HCT116 (cell line): ENCODE results near the gene SEMA3C. TPM values are rescaled to one million over a fixed set of nuclear protein-coding genes. Genes with fewer than 3 reads are reported as not detected.

Source experiments
- ATAC-seq: fragments of 200-7000 bp; cut with Tn5 transposase; 2 replicates; pipeline ENCODE4 v1.9.1; 2020; ENCODE audit warnings: mild to moderate bottlenecking, moderate library complexity
- BruUV-seq: library from RNA; stranded (reverse); fragments of 400-500 nt; replicated peaks from 2 replicates; lab custom pipeline; 2021; lab: Mats Ljungman, UMichigan
- CTCF ChIA-PET: fragments of 300-600 bp; sonication (Branson Sonifier 250); formaldehyde crosslinking; loops from one replicate; lab custom pipeline; 2021; ENCODE audit warnings: antibody characterized with exemption; lab: Charles Lee
- POLR2A ChIA-PET: fragments of 300-600, 350-600 bp; sonication (Branson Sonifier 250); formaldehyde crosslinking; loops from one replicate; lab custom pipeline; 2021; ENCODE audit warnings: antibody characterized with exemption; lab: Charles Lee
- RAD21 ChIA-PET, 2 experiments: fragments of 300-600 bp; sonication (Branson Sonifier 250); formaldehyde crosslinking; loops; one replicate each; lab custom pipeline; 2023; ENCODE audit warnings: low total read pairs in 2 of 2; ENCODE audit not compliant: uncharacterized antibody in 2 of 2, unreplicated experiment in 2 of 2, low non-redundant PET in 1 of 2; lab: Charles Lee
- DNase-seq: peaks from one replicate; pipeline ENCODE4 v3.0.0-alpha.2; 2010; ENCODE audit warnings: low read depth, low spot score
- H2AFZ ChIP-seq: fragments of 200-600 bp; shearing (Covaris generic), sonication (generic); 2 replicates; pipeline ENCODE4 v1.6.1; 2017; ENCODE audit warnings: low read depth, mixed run types, mixed read lengths, antibody characterized with exemption, low read length; ENCODE audit not compliant: poor library complexity, severe bottlenecking
- H3K27ac ChIP-seq: 2 replicates; pipeline ENCODE4 v1.5.1; 2012; ENCODE audit warnings: low read depth, low read length
- H3K27me3 ChIP-seq: fragments of 200-600 bp; sonication (generic); 2 replicates; pipeline ENCODE4 v1.6.1; 2016; ENCODE audit warnings: mixed run types, low read length, mixed read lengths; ENCODE audit not compliant: insufficient read depth
- H3K36me3 ChIP-seq, 2 experiments: fragments of 200-500 bp in 1 of 2; fragments of 200-600 bp in 1 of 2; sonication (Bioruptor generic) in 1 of 2; sonication (generic) in 1 of 2; 2 replicates each; pipeline versions ENCODE4 v1.5.1 to v1.6.1; 2014 to 2016; ENCODE audit warnings: low read length in 2 of 2, inconsistent platforms in 1 of 2, mixed read lengths in 1 of 2, mixed run types in 1 of 2; ENCODE audit not compliant: insufficient read depth in 2 of 2, control insufficient read depth in 1 of 2
- H3K4me1 ChIP-seq, 2 experiments: fragments of 200-600 bp in 1 of 2; sonication (generic) in 1 of 2; 2 replicates each; pipeline versions ENCODE4 v1.5.1 to v1.6.1; 2012 to 2017; ENCODE audit warnings: low read length in 2 of 2, inconsistent platforms in 1 of 2, mild to moderate bottlenecking in 1 of 2, mixed read lengths in 1 of 2, mixed run types in 1 of 2, moderate library complexity in 1 of 2; ENCODE audit not compliant: insufficient read depth in 2 of 2, control insufficient read depth in 1 of 2
- H3K4me2 ChIP-seq: fragments of 200-600 bp; sonication (generic); 2 replicates; pipeline ENCODE4 v1.6.1; 2017; ENCODE audit warnings: mixed run types, low read length, mixed read lengths
- H3K4me3 ChIP-seq, 2 experiments: fragments of 200-600 bp in 1 of 2; sonication (generic) in 1 of 2; replicated peaks in 1 of 2; 2 replicates each; pipeline ENCODE4 v1.5.1; 2011 to 2016; ENCODE audit warnings: low read length in 2 of 2, control low read depth in 1 of 2, low read depth in 1 of 2, mild to moderate bottlenecking in 1 of 2, mixed read lengths in 1 of 2, mixed run types in 1 of 2
- H3K79me2 ChIP-seq: fragments of 200-600 bp; sonication (generic); 2 replicates; pipeline ENCODE4 v1.6.1; 2017; ENCODE audit warnings: mild to moderate bottlenecking, mixed run types, low read length, moderate library complexity, mixed read lengths; ENCODE audit not compliant: insufficient read depth
- H3K9ac ChIP-seq: fragments of 200-600 bp; sonication (generic); 2 replicates; pipeline ENCODE4 v1.6.1; 2016; ENCODE audit warnings: low read length, mixed read lengths
- H3K9me2 ChIP-seq: fragments of 200-600 bp; sonication (generic), shearing (Covaris generic); 2 replicates; pipeline ENCODE4 v1.6.1; 2017; ENCODE audit warnings: mixed run types, mild to moderate bottlenecking, moderate library complexity; ENCODE audit not compliant: insufficient read depth
- H3K9me3 ChIP-seq, 2 experiments: fragments of 200-500 bp in 1 of 2; fragments of 200-600 bp in 1 of 2; sonication (Bioruptor generic) in 1 of 2; sonication (generic) in 1 of 2; 2 replicates each; pipeline ENCODE4 v1.6.1; 2014 to 2017; ENCODE audit warnings: low read length in 2 of 2, mixed read lengths in 2 of 2, inconsistent platforms in 1 of 2, low read depth in 1 of 2, mild to moderate bottlenecking in 1 of 2, mixed run types in 1 of 2, moderate library complexity in 1 of 2; ENCODE audit not compliant: control insufficient read depth in 1 of 2, insufficient read depth in 1 of 2
- H4K20me1 ChIP-seq: fragments of 200-600 bp; sonication (generic), shearing (Covaris generic); 2 replicates; pipeline ENCODE4 v1.6.1; 2017; ENCODE audit warnings: mixed run types, mild to moderate bottlenecking, moderate library complexity; ENCODE audit not compliant: insufficient read depth
- CBX3 ChIP-seq: IDR thresholded peaks from 2 replicates; pipeline ENCODE4 v1.6.1; 2012; ENCODE audit warnings: low read depth
- CEBPB ChIP-seq: IDR thresholded peaks from 2 replicates; pipeline ENCODE4 v1.6.1; 2012; ENCODE audit warnings: low read depth
- EGR1 ChIP-seq: IDR thresholded peaks from 2 replicates; pipeline ENCODE4 v1.6.1; 2012; ENCODE audit warnings: low read depth
- ELF1 ChIP-seq: IDR thresholded peaks from 2 replicates; pipeline ENCODE4 v1.6.1; 2012; ENCODE audit warnings: low read depth, borderline replicate concordance
- EZH2 ChIP-seq: fragments of 200-600 bp; sonication (generic); IDR thresholded peaks from 2 replicates; pipeline ENCODE4 v1.6.1; 2017; ENCODE audit warnings: antibody characterized with exemption, mixed run types
- EZH2phosphoT487 ChIP-seq: fragments of 200-600 bp; IDR thresholded peaks from 2 replicates; pipeline ENCODE4 v1.6.1; 2018; ENCODE audit warnings: antibody characterized with exemption, borderline replicate concordance
- JUND ChIP-seq: IDR thresholded peaks from 2 replicates; pipeline ENCODE4 v1.6.1; 2012
- POLR2A ChIP-seq: IDR thresholded peaks from 2 replicates; pipeline ENCODE4 v1.7.0; 2011; ENCODE audit warnings: borderline replicate concordance; ENCODE audit not compliant: insufficient read depth, insufficient read length; ENCODE audit errors: extremely low read depth
- POLR2AphosphoS5 ChIP-seq: IDR thresholded peaks from 2 replicates; pipeline ENCODE4 v1.6.1; 2011; ENCODE audit warnings: mild to moderate bottlenecking, low read depth, low read length, moderate library complexity
- RAD21 ChIP-seq: IDR thresholded peaks from 2 replicates; pipeline ENCODE4 v1.6.1; 2012; ENCODE audit warnings: low read depth, mild to moderate bottlenecking
- SIN3A ChIP-seq: IDR thresholded peaks from 2 replicates; pipeline ENCODE4 v1.6.1; 2012; ENCODE audit warnings: low read depth
- SP1 ChIP-seq: IDR thresholded peaks from 2 replicates; pipeline ENCODE4 v1.6.1; 2012; ENCODE audit warnings: low read depth
- SRF ChIP-seq: IDR thresholded peaks from 2 replicates; pipeline ENCODE4 v1.6.1; 2012; ENCODE audit warnings: low read depth
- TCF7L2 ChIP-seq: IDR thresholded peaks from 2 replicates; pipeline ENCODE4 v1.7.0; 2011; ENCODE audit warnings: borderline replicate concordance, inconsistent platforms; ENCODE audit not compliant: insufficient read depth, insufficient read length; ENCODE audit errors: extremely low read depth
- YY1 ChIP-seq: IDR thresholded peaks from 2 replicates; pipeline ENCODE4 v1.6.1; 2011; ENCODE audit warnings: low read length, low read depth, moderate library complexity, mild to moderate bottlenecking; ENCODE audit not compliant: insufficient replicate concordance; ENCODE audit errors: extremely low read depth
- ZBTB33 ChIP-seq: IDR thresholded peaks from 2 replicates; pipeline ENCODE4 v1.6.1; 2011; ENCODE audit warnings: mild to moderate bottlenecking, low read length, moderate library complexity; ENCODE audit not compliant: insufficient replicate concordance; ENCODE audit errors: extremely low read depth
- ZFX ChIP-seq: fragments of 450-650 bp; IDR thresholded peaks from 2 replicates; pipeline ENCODE4 v1.6.1; 2017
- ZNF274 ChIP-seq: fragments of 200-500 bp; sonication (Bioruptor generic); IDR thresholded peaks from 2 replicates; pipeline ENCODE4 v1.6.1; 2014; ENCODE audit warnings: mild to moderate bottlenecking, low read depth, low read length, inconsistent platforms
- intact Hi-C: fragments of 100-400 bp; cut with micrococcal nuclease; formaldehyde crosslinking; loops from 2 replicates; pipeline ENCODE4 v1.10.0; 2022
- total RNA-seq: library from RNA; stranded (reverse); gene quantifications from one replicate; pipeline ENCODE4 v1.2.1, GENCODE V29; 2021; ENCODE audit not compliant: unreplicated experiment
- TF ChIP-seq, protein P1 (sequence below): IDR thresholded peaks from 2 replicates; pipeline ENCODE4 v1.6.1; 2012

The SEMA3C gene
- total RNA-seq, 1 experiment from 2014 or later = 25.3 TPM

DNA sequence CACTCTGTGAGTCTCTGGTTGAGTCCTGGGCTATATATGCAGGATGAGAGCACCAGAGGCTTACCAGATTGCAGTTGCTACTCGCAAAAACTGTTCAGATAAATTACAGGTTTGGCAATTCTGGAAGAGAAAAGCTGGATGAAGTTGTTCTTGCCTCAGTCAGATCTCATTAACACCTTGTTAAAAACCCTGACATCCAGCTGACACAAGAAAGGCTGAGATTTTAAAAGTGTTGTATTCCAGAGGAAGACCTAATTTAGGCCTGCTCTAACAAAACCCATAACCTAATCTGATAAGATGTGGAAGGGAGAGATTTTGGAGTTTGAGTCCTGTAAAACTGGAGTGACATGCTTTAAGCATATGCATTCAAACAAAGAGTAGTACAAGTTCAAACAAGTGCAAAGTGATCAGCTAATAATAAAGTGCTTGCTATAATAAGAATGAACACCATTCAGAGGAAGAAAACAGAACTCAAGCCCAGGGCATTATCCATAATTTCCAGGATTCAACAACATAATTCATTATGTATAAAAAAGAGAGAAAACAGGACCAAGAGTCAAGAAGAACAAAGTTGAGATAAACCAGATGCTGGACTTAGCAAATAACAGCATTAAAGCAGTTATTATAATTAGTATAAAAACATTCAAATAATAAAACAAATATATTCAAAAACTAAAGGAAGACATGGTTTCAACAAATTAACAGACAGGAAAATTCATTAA lies 144.9 kb downstream of the SEMA3C start:
- H3K36me3 ChIP-seq = no peaks in the 10 kb centered on the region
- ATAC-seq (no peak), DNase-seq (no peak)
- intact Hi-C loops = no loop called here
- no peaks in the 10 kb centered on the region for H3K9me3 ChIP-seq
- H3K4me3 ChIP-seq = no peak overlapping the region
- no peak overlapping the region for H3K9ac ChIP-seq
- no TSS peak for BruUV-seq
- no peaks in the 10 kb centered on the region for H3K27me3 ChIP-seq
- H4K20me1 ChIP-seq = no peaks in the 10 kb centered on the region
- H3K27ac ChIP-seq = no peak overlapping the region
- ChIA-PET CTCF (no interaction called here), POLR2A (no interaction called here), RAD21 (no interaction called here)
- TF ChIP-seq, protein P1, sequence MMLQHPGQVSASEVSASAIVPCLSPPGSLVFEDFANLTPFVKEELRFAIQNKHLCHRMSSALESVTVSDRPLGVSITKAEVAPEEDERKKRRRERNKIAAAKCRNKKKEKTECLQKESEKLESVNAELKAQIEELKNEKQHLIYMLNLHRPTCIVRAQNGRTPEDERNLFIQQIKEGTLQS = no peak
- TF ChIP-seq CEBPB (no peak), ELF1 (no peak), YY1 (no peak), EZH2phosphoT487 (no peak), EGR1 (no peak), SIN3A (no peak), JUND (no peak), POLR2AphosphoS5 (no peak), POLR2A (no peak), SP1 (no peak), SRF (no peak), RAD21 (no peak), ZBTB33 (no peak), ZNF274 (no peak), ZFX (no peak), EZH2 (no peak), CBX3 (no peak), TCF7L2 (no peak)
- H3K9me2 ChIP-seq = no peaks in the 10 kb centered on the region
- H3K4me2 ChIP-seq = no peak overlapping the region
- no peak overlapping the region for H2AFZ ChIP-seq
- peaks cover 13 to 29% of the 10 kb centered on the region in 2 experiments; a peak in 3 of 4 replicates for H3K4me1 ChIP-seq
- H3K79me2 ChIP-seq = no peaks in the 10 kb centered on the region
